ENCODE data around the gene AGBL1. TPM values are rescaled to one million over a fixed set of nuclear protein-coding genes. Genes with fewer than 3 reads are reported as not detected.
"Not testable (repeated sequence)": the region's sequence is repeated elsewhere in the genome, so short reads cannot be mapped to it uniquely, and the experiment has no call there.

Gene AGBL1
- total RNA-seq, 2 experiments from 2014 or later: not detected

- Mint-ChIP-seq H3K4me3 (no peak overlapping the region), H3K9me3 (peaks cover 1% of the 10 kb centered on the region)
These were observed 783.7 kb downstream of the AGBL1 start for GRCh38 chr15:86863226-86863915.

GRCh38 chr15:86865920-86866319, 786.2 kb downstream of the AGBL1 start:
- Mint-ChIP-seq H3K9me3 (peaks cover 1% of the 10 kb centered on the region), H3K36me3 (no peaks in the 10 kb centered on the region), H3K27ac (no peak overlapping the region), H3K4me1 (no peaks in the 10 kb centered on the region), H3K4me3 (no peak overlapping the region), H3K27me3 (no peaks in the 10 kb centered on the region)
- POLR2A ChIA-PET: no interaction called here
- ATAC-seq (ENCODE audit: low read depth) (no peak), DNase-seq (no peak)

More at GRCh38 chr15:86863226-86863915, 783.7 kb downstream of the AGBL1 start:
- Mint-ChIP-seq H3K27ac (no peak overlapping the region), H3K4me1 (no peaks in the 10 kb centered on the region), H3K36me3 (no peaks in the 10 kb centered on the region), H3K27me3 (no peaks in the 10 kb centered on the region)
- POLR2A ChIA-PET: no interaction called here
- no peak for ATAC-seq (ENCODE audit: low read depth)
- no peak for DNase-seq

DNA sequence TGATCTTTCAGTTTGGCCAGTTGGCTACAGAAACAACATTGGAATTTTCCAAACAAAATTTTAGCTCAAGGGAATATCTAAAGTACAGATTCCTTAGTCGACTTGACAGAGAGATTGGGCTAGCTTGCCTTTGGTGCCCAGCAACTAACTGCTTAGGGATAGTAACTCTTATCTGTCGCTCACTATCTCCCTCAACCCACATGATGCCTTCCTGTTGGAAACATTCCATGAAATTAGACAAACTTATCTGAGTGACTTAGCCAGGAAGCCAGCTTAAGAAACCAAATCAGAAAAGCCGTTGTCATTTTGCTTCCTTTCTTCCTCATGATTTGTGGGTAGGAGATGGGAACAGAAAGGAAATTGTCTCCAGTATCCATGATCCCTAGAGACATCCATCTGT, 791.2 kb downstream of the AGBL1 start:
- Mint-ChIP-seq H3K4me1 (no peaks in the 10 kb centered on the region), H3K27me3 (no peaks in the 10 kb centered on the region)
- POLR2A ChIA-PET: no interaction called here

DNA sequence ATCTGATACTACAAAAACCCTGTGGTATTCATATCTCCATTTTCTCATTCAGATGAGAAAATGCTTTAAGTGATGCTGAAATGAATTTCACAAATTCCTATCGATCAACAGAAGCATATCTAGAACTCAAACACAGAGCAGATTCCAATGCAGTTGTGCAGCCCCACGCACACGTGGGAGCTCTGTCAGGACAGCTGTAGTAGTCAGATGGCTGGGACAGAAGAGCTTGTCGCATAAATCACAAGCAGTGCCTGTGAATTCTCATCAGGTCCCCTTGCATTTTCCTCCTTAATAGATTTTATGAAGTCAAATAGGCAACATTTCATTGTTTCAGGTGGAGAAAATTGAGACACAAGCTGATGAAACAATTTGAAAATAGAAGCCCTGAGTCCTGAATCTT, 792.3 kb downstream of the AGBL1 start:
- no peak for ATAC-seq (ENCODE audit: low read depth)
- Mint-ChIP-seq H3K9me3 (peaks cover 3% of the 10 kb centered on the region), H3K27me3 (no peaks in the 10 kb centered on the region), H3K36me3 (no peaks in the 10 kb centered on the region), H3K27ac (no peak overlapping the region), H3K4me3 (no peak overlapping the region), H3K4me1 (no peaks in the 10 kb centered on the region)
- no peak for DNase-seq
- POLR2A ChIA-PET: no interaction called here

More for the DNA sequence above, 791.2 kb downstream of the AGBL1 start:
- no peak for DNase-seq
- H3K36me3 Mint-ChIP-seq: no peaks in the 10 kb centered on the region
- H3K27ac Mint-ChIP-seq: no peak overlapping the region
- no peak overlapping the region for H3K4me3 Mint-ChIP-seq
- peaks cover 3% of the 10 kb centered on the region for H3K9me3 Mint-ChIP-seq
- no peak for ATAC-seq (ENCODE audit: low read depth)

- no peak for ATAC-seq (ENCODE audit: low read depth)
- POLR2A ChIA-PET: no interaction called here
- Mint-ChIP-seq H3K27ac (no peak overlapping the region), H3K4me3 (no peak overlapping the region), H3K27me3 (no peaks in the 10 kb centered on the region), H3K4me1 (no peaks in the 10 kb centered on the region), H3K36me3 (no peaks in the 10 kb centered on the region), H3K9me3 (peaks cover 3% of the 10 kb centered on the region)
- DNase-seq: no peak
These were observed 793.1 kb downstream of the AGBL1 start for GRCh38 chr15:86872782-86873181.

DNA sequence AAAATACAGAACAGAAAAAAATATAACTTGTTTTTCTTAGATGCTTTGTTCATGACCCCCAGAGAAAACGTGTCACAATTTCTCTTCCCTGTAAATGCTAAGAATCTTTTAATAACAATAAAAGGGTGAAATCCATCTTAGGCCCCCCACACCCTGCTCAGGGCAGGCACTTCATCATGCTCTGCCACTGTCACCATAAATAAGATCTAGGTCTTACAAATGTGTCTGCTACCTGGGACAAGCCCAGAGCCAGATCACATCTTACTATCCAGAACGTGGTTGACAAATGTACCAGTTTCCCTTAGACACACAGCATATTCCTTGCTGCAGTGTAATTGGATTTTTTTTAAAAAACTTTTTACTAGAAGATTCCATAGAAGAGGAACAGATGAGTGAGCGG, 795.4 kb downstream of the AGBL1 start:
- POLR2A ChIA-PET: no interaction called here
- Mint-ChIP-seq H3K4me1 (no peaks in the 10 kb centered on the region), H3K27ac (no peak overlapping the region), H3K4me3 (no peak overlapping the region), H3K9me3 (peaks cover 2% of the 10 kb centered on the region), H3K27me3 (no peaks in the 10 kb centered on the region), H3K36me3 (no peaks in the 10 kb centered on the region)
- no peak for DNase-seq
- no peak for ATAC-seq (ENCODE audit: low read depth)

GRCh38 chr15:86876387-86876944, 796.8 kb downstream of the AGBL1 start:
- H3K4me3 Mint-ChIP-seq: no peak overlapping the region
- H3K4me1 Mint-ChIP-seq: no peaks in the 10 kb centered on the region
- POLR2A ChIA-PET: no interaction called here
- H3K27me3 Mint-ChIP-seq: no peaks in the 10 kb centered on the region
- no peak overlapping the region for H3K27ac Mint-ChIP-seq
- H3K36me3 Mint-ChIP-seq: no peaks in the 10 kb centered on the region
- ATAC-seq (ENCODE audit: low read depth) (no peak), DNase-seq (no peak)
- peaks cover 2% of the 10 kb centered on the region for H3K9me3 Mint-ChIP-seq

DNA sequence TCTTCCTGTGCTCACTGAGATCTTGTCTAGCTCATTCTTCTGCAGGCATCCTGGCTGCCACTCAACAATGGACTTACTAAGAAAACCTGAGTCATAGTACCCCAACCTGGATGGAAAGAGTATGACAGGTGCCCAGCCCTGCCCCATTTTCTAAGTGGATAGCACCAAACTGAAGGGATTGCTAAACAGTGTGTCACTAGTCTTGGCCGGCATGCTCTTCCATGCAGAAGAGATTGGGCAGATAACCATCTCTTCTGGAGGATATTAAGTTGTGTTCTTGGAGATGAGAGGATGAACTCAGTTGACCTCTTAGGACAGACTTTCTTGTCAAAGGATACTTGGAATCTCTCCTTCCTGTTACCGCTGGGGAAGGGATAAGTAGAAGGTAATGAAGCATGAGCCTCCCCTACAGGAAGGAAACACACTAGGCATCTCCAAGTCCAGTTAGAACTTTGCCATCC, 797.5 kb downstream of the AGBL1 start:
- Mint-ChIP-seq H3K27ac (no peak overlapping the region), H3K4me1 (no peaks in the 10 kb centered on the region), H3K27me3 (no peaks in the 10 kb centered on the region), H3K36me3 (no peaks in the 10 kb centered on the region), H3K9me3 (no peaks in the 10 kb centered on the region), H3K4me3 (no peak overlapping the region)
- DNase-seq: no peak
- no peak for ATAC-seq (ENCODE audit: low read depth)
- POLR2A ChIA-PET: no interaction called here

GRCh38 chr15:86878844-86879243, 799.2 kb downstream of the AGBL1 start:
- H3K4me3 Mint-ChIP-seq; DNase-seq; ATAC-seq (ENCODE audit: low read depth); POLR2A ChIA-PET; H3K27ac Mint-ChIP-seq; H3K27me3 Mint-ChIP-seq; H3K4me1 Mint-ChIP-seq; H3K9me3 Mint-ChIP-seq; H3K36me3 Mint-ChIP-seq: not testable (repeated sequence)

DNA sequence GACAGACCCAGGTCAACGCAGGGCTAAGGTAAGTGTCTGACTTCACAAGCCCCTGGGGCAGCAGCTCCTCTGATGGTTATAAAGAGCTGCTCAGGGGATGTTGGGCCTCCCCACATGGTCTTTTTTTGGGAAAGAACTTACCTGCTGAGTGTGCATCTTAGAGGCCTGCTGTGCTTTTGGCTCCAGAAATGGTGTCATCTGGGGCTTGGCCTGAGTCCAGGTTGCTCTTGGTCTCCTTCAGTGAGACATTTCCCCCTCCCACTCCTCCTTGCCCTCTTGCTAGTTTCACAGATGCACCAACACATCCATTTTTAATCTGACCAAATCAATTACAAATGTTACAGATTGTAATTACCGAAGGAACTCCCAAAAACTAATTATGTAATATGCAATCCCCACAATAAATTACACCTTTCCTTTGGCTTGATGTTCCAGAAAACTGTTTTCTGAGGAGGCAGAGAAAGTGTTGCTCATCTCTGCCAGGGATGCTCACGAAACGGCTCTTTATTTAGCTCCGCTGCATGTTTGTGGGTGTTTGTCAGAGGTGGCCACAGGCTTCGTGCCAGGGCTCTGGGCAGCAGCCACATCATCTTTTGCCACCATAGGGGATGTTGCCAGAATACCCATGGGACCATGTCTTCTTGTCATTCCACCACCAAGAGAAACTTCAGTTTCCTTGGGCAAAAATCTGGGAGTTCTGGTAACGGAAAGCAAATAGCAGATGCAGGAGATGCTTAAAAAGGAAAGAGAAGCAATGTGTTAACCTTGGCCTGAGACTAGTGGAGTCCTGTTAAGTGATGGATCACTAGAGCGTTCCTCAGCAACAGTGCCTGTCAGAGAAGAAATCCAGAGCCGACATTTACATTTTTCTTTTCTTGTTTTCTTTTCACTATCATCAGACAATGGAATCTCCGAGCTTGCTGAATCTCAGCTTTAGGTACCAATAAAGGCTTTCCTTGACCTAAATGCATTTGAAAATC, 799.9 kb downstream of the AGBL1 start:
- H3K36me3 Mint-ChIP-seq: no peaks in the 10 kb centered on the region
- no peaks in the 10 kb centered on the region for H3K27me3 Mint-ChIP-seq
- ATAC-seq (ENCODE audit: low read depth) (no peak), DNase-seq (no peak)
- H3K4me1 Mint-ChIP-seq: no peaks in the 10 kb centered on the region
- POLR2A ChIA-PET: interaction anchor here (0.5 kb wide), 1 partner anchor 569 kb away, joined by 3 read pairs; no protein-coding TSS in a partner anchor
- H3K27ac Mint-ChIP-seq: no peak overlapping the region
- no peak overlapping the region for H3K4me3 Mint-ChIP-seq
- H3K9me3 Mint-ChIP-seq: no peaks in the 10 kb centered on the region

DNA sequence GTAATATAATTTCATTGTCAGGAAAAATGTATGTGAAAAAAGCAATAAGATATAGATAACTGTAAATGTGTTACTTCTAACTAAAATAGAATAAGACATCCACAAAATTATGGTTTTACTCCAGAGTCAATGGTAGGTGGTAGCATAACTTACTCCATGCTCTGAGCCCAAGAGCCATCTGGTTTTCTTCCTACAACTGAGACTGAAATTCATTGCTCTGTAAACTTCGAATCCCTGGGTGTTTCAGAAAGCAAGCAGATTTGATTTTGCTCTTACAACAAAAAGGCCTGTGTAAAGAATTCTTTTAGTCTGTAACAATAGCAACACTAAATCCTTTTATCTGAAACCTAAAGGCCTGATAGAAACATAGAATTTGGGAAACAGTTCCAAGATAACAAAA, 805.9 kb downstream of the AGBL1 start:
- H3K4me1 Mint-ChIP-seq: no peaks in the 10 kb centered on the region
- H3K9me3 Mint-ChIP-seq: no peaks in the 10 kb centered on the region
- H3K36me3 Mint-ChIP-seq: no peaks in the 10 kb centered on the region
- ATAC-seq (ENCODE audit: low read depth): no peak
- no peak overlapping the region for H3K4me3 Mint-ChIP-seq
- no peaks in the 10 kb centered on the region for H3K27me3 Mint-ChIP-seq
- no peak overlapping the region for H3K27ac Mint-ChIP-seq
- POLR2A ChIA-PET: no interaction called here
- no peak for DNase-seq

GRCh38 chr15:86892774-86893449, 813.2 kb downstream of the AGBL1 start:
- no peaks in the 10 kb centered on the region for H3K36me3 Mint-ChIP-seq
- ATAC-seq (ENCODE audit: low read depth) (no peak), DNase-seq (no peak)
- no peaks in the 10 kb centered on the region for H3K27me3 Mint-ChIP-seq
- H3K9me3 Mint-ChIP-seq: no peaks in the 10 kb centered on the region
- H3K4me3 Mint-ChIP-seq: no peak overlapping the region
- POLR2A ChIA-PET: no interaction called here
- no peak overlapping the region for H3K27ac Mint-ChIP-seq
- no peaks in the 10 kb centered on the region for H3K4me1 Mint-ChIP-seq

- no peak for ATAC-seq (ENCODE audit: low read depth)
- Mint-ChIP-seq H3K27ac (no peak overlapping the region), H3K4me3 (no peak overlapping the region), H3K9me3 (peaks cover 7% of the 10 kb centered on the region), H3K27me3 (peaks cover 2% of the 10 kb centered on the region), H3K36me3 (no peaks in the 10 kb centered on the region), H3K4me1 (no peaks in the 10 kb centered on the region)
- no peak for DNase-seq
- POLR2A ChIA-PET: no interaction called here
These were observed 814.6 kb downstream of the AGBL1 start for GRCh38 chr15:86894269-86894668.

Data from activated naive CD8-positive, alpha-beta T cell treated with anti-CD3 and anti-CD28 coated beads, Interleukin-2, amount 10 ng/mL, durations not matched to agents 7 days and 5 days (primary cell).